Loucy (cell line): ENCODE measurements around the gene RTP2.

Experiments
- H2AFZ ChIP-seq: fragments of 200-600 bp; sonication (generic); 2 replicates; pipeline ENCODE4 v1.6.0; 2016; ENCODE audit warnings: antibody characterized with exemption, mild to moderate bottlenecking, low read length, moderate library complexity
- H3F3A ChIP-seq: fragments of 200-600 bp; 2 replicates; pipeline ENCODE4 v1.6.0; 2016; ENCODE audit warnings: antibody characterized with exemption, low read depth, mild to moderate bottlenecking
- H3K27me3 ChIP-seq: fragments of 200-600 bp; sonication (generic); 2 replicates; pipeline ENCODE4 v1.6.1; 2014; ENCODE audit warnings: low read length, mild to moderate bottlenecking; ENCODE audit not compliant: insufficient read depth, poor library complexity, severe bottlenecking
- H3K36me3 ChIP-seq: fragments of 200-600 bp; sonication (generic); 2 replicates; pipeline ENCODE4 v1.6.1; 2016; ENCODE audit warnings: low read length; ENCODE audit not compliant: insufficient read depth
- H3K4me1 ChIP-seq: fragments of 200-600 bp; sonication (generic); 2 replicates; pipeline ENCODE4 v1.5.1; 2014; ENCODE audit warnings: low read length, mild to moderate bottlenecking; ENCODE audit not compliant: insufficient read depth, poor library complexity, severe bottlenecking
- H3K4me2 ChIP-seq: fragments of 200-600 bp; sonication (generic); 2 replicates; pipeline ENCODE4 v1.6.0; 2014; ENCODE audit warnings: antibody characterized with exemption, low read length, low read depth, mild to moderate bottlenecking; ENCODE audit not compliant: poor library complexity, severe bottlenecking
- H3K4me3 ChIP-seq: fragments of 200-600 bp; sonication (generic); 2 replicates; pipeline ENCODE4 v1.5.1; 2014; ENCODE audit warnings: low read length, mild to moderate bottlenecking, mixed read lengths; ENCODE audit not compliant: poor library complexity, severe bottlenecking
- H3K79me2 ChIP-seq: fragments of 200-600 bp; sonication (generic); 2 replicates; pipeline ENCODE4 v1.6.1; 2014; ENCODE audit warnings: low read length; ENCODE audit not compliant: insufficient read depth
- H3K9ac ChIP-seq: fragments of 200-600 bp; sonication (generic); 2 replicates; pipeline ENCODE4 v1.6.0; 2014; ENCODE audit warnings: mild to moderate bottlenecking, low read depth, low read length, moderate library complexity; ENCODE audit not compliant: poor library complexity, severe bottlenecking
- H3K9me2 ChIP-seq: fragments of 200-600 bp; sonication (generic); replicated peaks from 2 replicates; pipeline ENCODE4 v1.6.1; 2016; ENCODE audit warnings: low read depth, low read length, mixed read lengths
- H3K9me3 ChIP-seq: fragments of 200-600 bp; sonication (generic); 2 replicates; pipeline ENCODE4 v1.6.1; 2014; ENCODE audit warnings: mild to moderate bottlenecking, antibody characterized with exemption, low read length, low read depth; ENCODE audit not compliant: insufficient read depth
- H4K20me1 ChIP-seq: fragments of 200-600 bp; sonication (generic); 2 replicates; pipeline ENCODE4 v1.6.0; 2014; ENCODE audit warnings: antibody characterized with exemption, low read length, mild to moderate bottlenecking; ENCODE audit not compliant: insufficient read depth, poor library complexity, severe bottlenecking
- CTCF ChIP-seq: fragments of 200-600 bp; sonication (generic); conservative IDR thresholded peaks from 2 replicates; pipeline ENCODE4 v1.5.1; 2014; ENCODE audit warnings: mild to moderate bottlenecking, antibody characterized with exemption, low read length
- EZH2phosphoT487 ChIP-seq: fragments of 200-600 bp; IDR thresholded peaks from 2 replicates; pipeline ENCODE4 v1.6.1; 2018; ENCODE audit warnings: antibody characterized with exemption, mild to moderate bottlenecking, moderate library complexity, borderline replicate concordance

RTP2 gene

DNA sequence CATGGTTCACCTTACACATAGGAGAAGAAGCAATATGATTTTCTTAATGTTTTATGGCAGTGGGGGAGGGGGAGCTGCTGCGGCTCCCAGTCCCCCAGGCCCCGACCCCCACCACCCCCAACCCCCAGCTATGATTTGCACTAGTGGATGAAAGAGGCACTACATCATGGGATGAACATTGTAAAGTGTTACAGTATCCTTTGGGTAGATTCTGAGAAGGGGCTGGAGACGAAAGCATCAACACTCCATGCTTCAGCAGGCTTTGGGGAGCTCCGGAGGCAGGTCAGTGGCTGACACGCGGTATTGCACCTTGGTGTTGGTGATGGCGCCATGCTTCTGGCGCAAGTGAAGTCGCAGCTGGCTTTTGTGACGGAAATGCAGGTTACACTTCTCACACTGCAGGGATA, 19.9 kb upstream of the RTP2 start:
- Histone ChIP-seq H3K9ac (no peak overlapping the region), H3F3A (no peaks in the 10 kb centered on the region), H3K4me2 (no peak overlapping the region), H3K27me3 (no peaks in the 10 kb centered on the region), H3K9me2 (no peaks in the 10 kb centered on the region), H3K36me3 (peaks cover 67% of the 10 kb centered on the region; the same call in 1 of the 2 replicates), H2AFZ (no peak overlapping the region), H3K4me1 (no peaks in the 10 kb centered on the region), H3K4me3 (no peak overlapping the region), H3K79me2 (no peaks in the 10 kb centered on the region), H3K9me3 (no peaks in the 10 kb centered on the region), H4K20me1 (no peaks in the 10 kb centered on the region)
- TF ChIP-seq CTCF = no peak
- no peak for TF ChIP-seq EZH2phosphoT487

DNA sequence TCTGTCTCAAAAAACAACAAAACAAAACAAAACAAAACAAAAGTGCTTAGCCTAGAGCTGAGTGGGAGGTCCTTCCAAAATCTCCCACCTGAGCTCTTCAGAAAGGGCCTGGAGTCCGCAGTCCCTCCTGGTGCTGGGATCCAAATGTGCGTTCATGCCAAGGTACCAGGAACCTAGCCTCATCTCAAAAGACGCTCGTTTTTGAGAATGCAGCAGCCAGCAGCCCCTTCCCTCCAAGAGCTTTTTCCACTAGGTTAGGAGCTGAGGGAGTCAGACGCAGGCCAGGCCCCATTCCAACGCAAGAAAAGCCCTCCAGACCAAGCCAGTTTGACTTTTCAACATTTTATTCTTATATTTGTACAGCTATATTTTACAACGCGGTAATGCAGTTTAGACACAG, 18.7 kb upstream of the RTP2 start:
- no peak overlapping the region for H2AFZ ChIP-seq
- H3K4me2 ChIP-seq = no peak overlapping the region
- H3K9me2 ChIP-seq = no peaks in the 10 kb centered on the region
- no peaks in the 10 kb centered on the region for H3K4me1 ChIP-seq
- no peaks in the 10 kb centered on the region for H3K9me3 ChIP-seq
- no peak overlapping the region for H3K4me3 ChIP-seq
- no peaks in the 10 kb centered on the region for H3K79me2 ChIP-seq
- H3K27me3 ChIP-seq = no peaks in the 10 kb centered on the region
- H3K36me3 ChIP-seq = peaks cover 55% of the 10 kb centered on the region; the same call in 1 of the 2 replicates
- no peaks in the 10 kb centered on the region for H3F3A ChIP-seq
- TF ChIP-seq CTCF = no peak
- no peak for TF ChIP-seq EZH2phosphoT487
- no peak overlapping the region for H3K9ac ChIP-seq
- no peaks in the 10 kb centered on the region for H4K20me1 ChIP-seq

DNA sequence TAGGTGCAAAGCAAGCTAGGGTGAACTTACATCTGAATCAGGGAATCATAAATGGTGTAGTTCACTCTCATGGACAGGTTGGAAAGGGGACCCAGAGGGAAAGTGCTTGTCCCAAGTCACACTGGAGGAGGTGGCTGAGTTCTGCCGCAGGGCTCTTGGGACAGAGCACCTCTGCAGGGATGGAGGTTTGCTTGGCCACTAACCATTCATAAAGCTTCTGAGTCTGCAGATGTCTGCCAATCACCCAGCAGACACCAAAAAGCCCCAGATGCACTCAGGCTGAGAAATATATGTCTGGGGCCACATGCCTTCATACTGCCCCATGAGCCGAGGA, 17.9 kb upstream of the RTP2 start:
- H3K9ac ChIP-seq = no peak overlapping the region
- no peak overlapping the region for H3K4me3 ChIP-seq
- H4K20me1 ChIP-seq = no peaks in the 10 kb centered on the region
- no peaks in the 10 kb centered on the region for H3K79me2 ChIP-seq
- no peak overlapping the region for H2AFZ ChIP-seq
- no peaks in the 10 kb centered on the region for H3K9me3 ChIP-seq
- no peaks in the 10 kb centered on the region for H3F3A ChIP-seq
- H3K36me3 ChIP-seq = peaks cover 48% of the 10 kb centered on the region; the same call in 1 of the 2 replicates
- TF ChIP-seq EZH2phosphoT487 (no peak), CTCF (no peak)
- no peaks in the 10 kb centered on the region for H3K4me1 ChIP-seq
- H3K9me2 ChIP-seq = no peaks in the 10 kb centered on the region
- no peaks in the 10 kb centered on the region for H3K27me3 ChIP-seq
- H3K4me2 ChIP-seq = no peak overlapping the region
